ENCODE data around the gene APBA2.
"Not testable (repeated sequence)": the region's sequence is repeated elsewhere in the genome, so short reads cannot be mapped to it uniquely, and the experiment has no call there.

GRCh38 chr15:29045161-29045560, 159.4 kb downstream of the APBA2 start:
- not testable (repeated sequence) for TF ChIP-seq POLR2AphosphoS5 (IDR thresholded peaks at IDR 0.05); CTCF (IDR thresholded peaks at IDR 0.05 in 8 of 11, conservative IDR thresholded peaks at IDR 0.05 in 3 of 11)
